Mesenteric fat pad (tissue), 1 donor: ENCODE data around the gene PRAMEF20. TPM values are rescaled to one million over a fixed set of nuclear protein-coding genes. Genes with fewer than 3 reads are reported as not detected.
"Not testable (repeated sequence)": the region's sequence is repeated elsewhere in the genome, so short reads cannot be mapped to it uniquely, and the experiment has no call there.

Experiments
- DNase-seq: peaks from one replicate; pipeline ENCODE4 v3.0.0-alpha.2; 2020; ENCODE audit warnings: low spot score
- long read RNA-seq: library from polyadenylated mRNA; unstranded; transcript quantifications from one replicate; pipeline ENCODE4 v2.0.0, GENCODE V29; 2020
- total RNA-seq: library from RNA; stranded (reverse); fragmentation: NEBNext Ultra II Directional; extraction: Animal tissue kit (Norgen Biotek cat#: 25700); gene quantifications from one replicate; pipeline ENCODE4 v1.2.1, GENCODE V29; 2021
- donor health status: DM: yes; HTN: yes; CAD: no.

PRAMEF20 gene
- not detected for total RNA-seq
- long read RNA-seq: 0 reads

- DNase-seq: not testable (repeated sequence)
Observed at GRCh38 chr1:13410150-13410549, at the start of gene PRAMEF20. TSS of gene PRAMEF20 (plus strand) at chr1:13410450. CDS start at chr1:13416355, 5,905 bp downstream.

- DNase-seq: not testable (repeated sequence)
Observed at GRCh38 chr1:13362364-13362763, 47.9 kb upstream of the PRAMEF20 start.

GRCh38 chr1:13364928-13365327, 45.3 kb upstream of the PRAMEF20 start:
- not testable (repeated sequence) for DNase-seq

GRCh38 chr1:13366536-13366935, 43.7 kb upstream of the PRAMEF20 start:
- DNase-seq: not testable (repeated sequence)

- not testable (repeated sequence) for DNase-seq
Observed at GRCh38 chr1:13368544-13368943, 41.7 kb upstream of the PRAMEF20 start.

GRCh38 chr1:13378983-13379382, 31.3 kb upstream of the PRAMEF20 start:
- not testable (repeated sequence) for DNase-seq

- not testable (repeated sequence) for DNase-seq
Observed at GRCh38 chr1:13380380-13380779, 29.9 kb upstream of the PRAMEF20 start.

GRCh38 chr1:13389332-13389731, 20.9 kb upstream of the PRAMEF20 start, which contains the start of gene PRAMEF17:
TSS of gene PRAMEF17 (plus strand) at chr1:13389632. CDS start at chr1:13389658, 26 bp downstream.
- not testable (repeated sequence) for DNase-seq

- not testable (repeated sequence) for DNase-seq
Observed at GRCh38 chr1:13393004-13393403, 17.2 kb upstream of the PRAMEF20 start.

- DNase-seq: not testable (repeated sequence)
Observed at GRCh38 chr1:13394761-13395160, 15.5 kb upstream of the PRAMEF20 start.

- DNase-seq: not testable (repeated sequence)
Observed at GRCh38 chr1:13395311-13395710, 14.9 kb upstream of the PRAMEF20 start.

- no peak for DNase-seq
Observed at GRCh38 chr1:13407811-13408210, 2.4 kb upstream of the PRAMEF20 start.

GRCh38 chr1:13430495-13430894, 20.2 kb downstream of the PRAMEF20 start:
- DNase-seq: no peak

- no peak for DNase-seq
Observed at GRCh38 chr1:13432251-13432650, 22.0 kb downstream of the PRAMEF20 start.

GRCh38 chr1:13433694-13434358, 23.6 kb downstream of the PRAMEF20 start:
- not testable (repeated sequence) for DNase-seq

GRCh38 chr1:13435458-13435857, 25.2 kb downstream of the PRAMEF20 start:
- DNase-seq: no peak

GRCh38 chr1:13439104-13439783, 29.0 kb downstream of the PRAMEF20 start:
- DNase-seq: not testable (repeated sequence)

GRCh38 chr1:13443335-13443979, 33.2 kb downstream of the PRAMEF20 start:
- DNase-seq: no peak

GRCh38 chr1:13450204-13450603, 40.0 kb downstream of the PRAMEF20 start:
- no peak for DNase-seq

- DNase-seq: no peak
Observed at GRCh38 chr1:13451399-13451965, 41.2 kb downstream of the PRAMEF20 start.

GRCh38 chr1:13456904-13457532, 46.8 kb downstream of the PRAMEF20 start:
- DNase-seq: no peak
